ENCODE data around the gene SURF4.
A peak's percentile ranks its signal among the peaks of the same experiment; 100 is the strongest.

The SURF4 gene

GRCh38 chr9:133375116-133375723 lies 640 bp downstream of the SURF4 start:
- H3K4me3 ChIP-seq (replicated peaks in 1 of 2; ENCODE audit: low read depth in 2 of 2, low read length in 2 of 2) = peak overlapping the region; percentile 87
- peak; percentile 39 to 61 for DNase-seq (ENCODE audit: low read depth in 2 of 2)
- TF ChIP-seq, protein P1, sequence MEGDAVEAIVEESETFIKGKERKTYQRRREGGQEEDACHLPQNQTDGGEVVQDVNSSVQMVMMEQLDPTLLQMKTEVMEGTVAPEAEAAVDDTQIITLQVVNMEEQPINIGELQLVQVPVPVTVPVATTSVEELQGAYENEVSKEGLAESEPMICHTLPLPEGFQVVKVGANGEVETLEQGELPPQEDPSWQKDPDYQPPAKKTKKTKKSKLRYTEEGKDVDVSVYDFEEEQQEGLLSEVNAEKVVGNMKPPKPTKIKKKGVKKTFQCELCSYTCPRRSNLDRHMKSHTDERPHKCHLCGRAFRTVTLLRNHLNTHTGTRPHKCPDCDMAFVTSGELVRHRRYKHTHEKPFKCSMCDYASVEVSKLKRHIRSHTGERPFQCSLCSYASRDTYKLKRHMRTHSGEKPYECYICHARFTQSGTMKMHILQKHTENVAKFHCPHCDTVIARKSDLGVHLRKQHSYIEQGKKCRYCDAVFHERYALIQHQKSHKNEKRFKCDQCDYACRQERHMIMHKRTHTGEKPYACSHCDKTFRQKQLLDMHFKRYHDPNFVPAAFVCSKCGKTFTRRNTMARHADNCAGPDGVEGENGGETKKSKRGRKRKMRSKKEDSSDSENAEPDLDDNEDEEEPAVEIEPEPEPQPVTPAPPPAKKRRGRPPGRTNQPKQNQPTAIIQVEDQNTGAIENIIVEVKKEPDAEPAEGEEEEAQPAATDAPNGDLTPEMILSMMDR (IDR thresholded peaks at IDR 0.05; ENCODE audit: low read depth, low read length) = no peak

DNA sequence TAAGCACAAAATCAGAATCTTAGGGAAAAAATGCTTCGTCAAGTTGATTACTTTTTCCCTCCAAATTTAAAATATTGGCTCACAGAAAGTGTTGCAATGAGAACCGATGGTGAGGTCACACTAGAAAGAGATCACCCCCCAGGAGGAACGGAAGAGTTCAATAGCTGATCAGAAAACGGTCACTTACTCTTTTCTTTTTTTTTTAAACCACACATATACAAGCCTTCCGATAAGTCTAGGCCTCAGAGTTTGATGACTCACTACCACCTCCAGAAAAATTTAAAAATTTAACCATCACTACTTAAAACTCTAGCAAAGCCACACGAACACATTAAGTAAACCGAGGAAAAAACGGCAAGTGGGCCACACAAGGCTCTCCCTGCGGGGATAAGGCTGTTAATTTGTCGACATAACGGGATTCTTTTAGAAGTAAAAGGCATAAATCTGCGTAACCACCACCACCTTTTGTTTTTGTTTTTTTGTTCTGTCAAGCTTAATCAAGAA lies 1.2 kb downstream of the SURF4 start:
- H3K4me3 ChIP-seq (replicated peaks in 1 of 2; ENCODE audit: low read depth in 2 of 2, low read length in 2 of 2) = peak overlapping the region; percentile 87
- TF ChIP-seq, protein P1 (IDR thresholded peaks at IDR 0.05; ENCODE audit: low read depth, low read length) = no peak
- peak; percentile 49 to 75 for DNase-seq (ENCODE audit: low read depth in 2 of 2)

DNA sequence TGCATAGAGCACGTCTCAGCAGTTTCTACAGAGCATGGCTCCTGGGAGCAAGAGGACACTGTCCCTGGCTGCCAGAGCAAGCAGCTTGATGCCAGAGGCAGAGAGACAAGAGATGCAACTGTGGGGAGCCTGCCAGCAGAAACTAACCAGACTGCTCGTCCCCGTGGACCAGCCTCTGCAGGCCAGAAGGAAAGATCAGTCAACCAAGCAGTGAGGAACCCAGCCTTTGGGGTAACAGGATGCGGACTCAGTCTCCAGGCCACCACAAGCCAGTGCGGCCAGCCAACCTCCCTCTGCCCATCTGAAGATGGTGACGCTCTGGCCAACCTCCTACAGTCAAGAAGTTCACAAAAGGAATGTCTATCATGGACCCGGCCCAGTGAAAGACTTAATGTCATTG lies 3.7 kb downstream of the SURF4 start:
- H3K4me3 ChIP-seq (replicated peaks in 1 of 2; ENCODE audit: low read depth in 2 of 2, low read length in 2 of 2) = no peak overlapping the region
- TF ChIP-seq, protein P1 (IDR thresholded peaks at IDR 0.05; ENCODE audit: low read depth, low read length) = no peak
- DNase-seq (ENCODE audit: low read depth in 2 of 2) = no peak

DNA sequence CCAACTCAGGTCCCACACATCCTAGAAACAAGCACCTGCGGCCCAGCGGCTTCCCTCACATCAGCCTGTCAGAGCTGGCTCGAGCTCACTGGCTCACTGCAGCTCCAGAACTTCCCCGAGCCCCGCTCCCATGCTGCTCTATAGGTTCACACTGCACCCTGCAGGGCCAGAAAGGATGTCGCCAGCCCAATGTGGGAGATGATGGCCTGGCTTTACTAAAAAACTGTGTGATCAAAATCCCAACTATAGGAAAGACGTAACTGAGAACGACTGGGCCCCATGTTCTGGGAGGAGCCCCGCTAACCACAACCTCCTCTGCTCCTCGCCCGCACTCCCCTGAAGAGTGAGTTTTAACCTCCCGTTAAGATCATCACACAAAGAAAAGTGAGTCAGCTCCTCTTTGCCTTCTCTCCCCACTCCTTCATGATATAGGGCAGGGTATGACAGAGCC lies 4.6 kb downstream of the SURF4 start:
- TF ChIP-seq, protein P1 (IDR thresholded peaks at IDR 0.05; ENCODE audit: low read depth, low read length) = no peak
- no peak overlapping the region for H3K4me3 ChIP-seq (replicated peaks in 1 of 2; ENCODE audit: low read depth in 2 of 2, low read length in 2 of 2)
- DNase-seq (ENCODE audit: low read depth in 2 of 2) = no peak

GRCh38 chr9:133370685-133371084 lies 5.2 kb downstream of the SURF4 start:
- TF ChIP-seq, protein P1 (IDR thresholded peaks at IDR 0.05; ENCODE audit: low read depth, low read length) = no peak
- no peak for DNase-seq (ENCODE audit: low read depth in 2 of 2)
- no peak overlapping the region for H3K4me3 ChIP-seq (replicated peaks in 1 of 2; ENCODE audit: low read depth in 2 of 2, low read length in 2 of 2)

DNA sequence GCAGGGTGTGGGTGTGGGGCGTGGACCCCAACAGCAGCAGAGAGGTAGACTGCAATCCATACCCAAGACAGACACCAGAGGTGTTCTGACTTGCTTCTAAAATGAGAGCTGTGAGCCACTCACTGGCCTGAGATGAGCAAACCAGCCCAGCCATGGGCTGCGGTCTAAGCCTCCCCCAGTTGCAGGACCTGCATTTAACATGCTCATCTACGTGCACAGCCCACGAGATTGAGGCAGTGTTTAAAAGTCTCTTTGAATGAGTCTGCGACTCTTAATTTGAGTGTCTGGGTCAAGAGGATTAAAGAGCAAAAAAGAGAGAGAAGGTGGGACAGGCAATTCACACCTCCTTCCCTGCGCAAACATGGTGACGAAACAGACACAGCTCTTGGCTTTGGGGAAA lies 5.9 kb downstream of the SURF4 start:
- H3K4me3 ChIP-seq (replicated peaks in 1 of 2; ENCODE audit: low read depth in 2 of 2, low read length in 2 of 2) = no peak overlapping the region
- no peak for DNase-seq (ENCODE audit: low read depth in 2 of 2)
- TF ChIP-seq, protein P1 (IDR thresholded peaks at IDR 0.05; ENCODE audit: low read depth, low read length) = no peak

DNA sequence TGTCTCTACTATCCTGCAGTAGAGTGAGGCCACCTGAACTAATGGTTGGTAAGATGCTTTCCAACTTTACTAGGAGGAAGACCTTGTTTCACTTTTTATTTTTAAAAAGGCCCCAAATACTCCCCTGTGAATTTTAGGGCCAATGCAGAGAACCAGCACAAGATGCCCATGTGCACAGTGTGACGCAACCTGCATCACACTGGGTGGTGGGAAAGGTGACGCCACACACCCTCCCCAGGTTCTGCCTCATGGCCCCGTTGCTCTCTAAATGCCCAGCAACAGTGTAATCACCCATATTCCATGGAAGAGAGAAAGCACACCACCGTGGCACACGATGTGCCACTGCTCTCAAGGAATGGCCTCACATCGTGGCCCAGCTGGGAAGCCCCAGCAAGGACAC lies 6.4 kb downstream of the SURF4 start:
- H3K4me3 ChIP-seq (replicated peaks in 1 of 2; ENCODE audit: low read depth in 2 of 2, low read length in 2 of 2) = no peak overlapping the region
- TF ChIP-seq, protein P1 (IDR thresholded peaks at IDR 0.05; ENCODE audit: low read depth, low read length) = no peak
- no peak for DNase-seq (ENCODE audit: low read depth in 2 of 2)
